H9 (cell line): Measurements from ENCODE around the gene JARID2. TPM values are rescaled to one million over a fixed set of nuclear protein-coding genes. Genes with fewer than 3 reads are reported as not detected.

Experiments
- DNase-seq: peaks from one replicate; pipeline ENCODE4 v3.0.0-alpha.2; 2017
- H2AFZ ChIP-seq: one replicate; pipeline ENCODE4 v1.6.1; 2013; ENCODE audit warnings: mild to moderate bottlenecking, low read length, control low read depth, moderate library complexity
- H2AK5ac ChIP-seq: 2 replicates; pipeline ENCODE4 v1.6.1; 2013; ENCODE audit warnings: low read length, control low read depth, mixed read lengths; ENCODE audit not compliant: insufficient read length
- H2BK120ac ChIP-seq: one replicate; pipeline ENCODE4 v1.6.1; 2013; ENCODE audit warnings: low read depth, mild to moderate bottlenecking, low read length, control low read depth, inconsistent platforms; ENCODE audit not compliant: poor library complexity, severe bottlenecking
- H2BK12ac ChIP-seq: 2 replicates; pipeline ENCODE4 v1.6.1; 2013; ENCODE audit warnings: low read length, control low read depth, mixed read lengths, low read depth; ENCODE audit not compliant: insufficient read length
- H2BK15ac ChIP-seq: 2 replicates; pipeline ENCODE4 v1.6.1; 2013; ENCODE audit warnings: low read depth, low read length, control low read depth
- H2BK20ac ChIP-seq: one replicate; pipeline ENCODE4 v1.6.1; 2013; ENCODE audit warnings: low read depth, mild to moderate bottlenecking, low read length, control low read depth, inconsistent platforms; ENCODE audit not compliant: poor library complexity, severe bottlenecking
- H2BK5ac ChIP-seq: 2 replicates; pipeline ENCODE4 v1.6.1; 2013; ENCODE audit warnings: low read length, control low read depth, mixed read lengths; ENCODE audit not compliant: insufficient read length
- H3K14ac ChIP-seq: 2 replicates; pipeline ENCODE4 v1.6.1; 2013; ENCODE audit warnings: low read length, control low read depth; ENCODE audit not compliant: insufficient read depth
- H3K18ac ChIP-seq: 2 replicates; pipeline ENCODE4 v1.6.1; 2013; ENCODE audit warnings: low read depth, mild to moderate bottlenecking, mixed read lengths, low read length, control low read depth; ENCODE audit not compliant: insufficient read length
- H3K23ac ChIP-seq: 2 replicates; pipeline ENCODE4 v1.6.1; 2013; ENCODE audit warnings: low read length, control low read depth, mixed read lengths, low read depth; ENCODE audit not compliant: insufficient read length
- H3K23me2 ChIP-seq: 2 replicates; pipeline ENCODE4 v1.6.1; 2013; ENCODE audit warnings: low read depth, mild to moderate bottlenecking, mixed read lengths, low read length, control low read depth; ENCODE audit not compliant: insufficient read length, poor library complexity, severe bottlenecking
- H3K27ac ChIP-seq: 2 replicates; pipeline ENCODE4 v1.5.1; 2013; ENCODE audit warnings: low read length, control low read depth, mixed read lengths, low read depth; ENCODE audit not compliant: insufficient read length
- H3K27me3 ChIP-seq: 2 replicates; pipeline ENCODE4 v1.6.1; 2013; ENCODE audit warnings: low read length, control low read depth, inconsistent platforms; ENCODE audit not compliant: insufficient read depth
- H3K4ac ChIP-seq: 2 replicates; pipeline ENCODE4 v1.6.1; 2013; ENCODE audit warnings: low read depth, mild to moderate bottlenecking, control low read depth, inconsistent platforms, low read length, moderate library complexity
- H3K4me1 ChIP-seq: 2 replicates; pipeline ENCODE4 v1.6.1; 2013; ENCODE audit warnings: low read length, control low read depth, inconsistent platforms; ENCODE audit not compliant: insufficient read depth
- H3K4me2 ChIP-seq: 2 replicates; pipeline ENCODE4 v1.6.1; 2013; ENCODE audit warnings: low read length, control low read depth, mixed read lengths; ENCODE audit not compliant: insufficient read length, insufficient read depth
- H3K56ac ChIP-seq: 2 replicates; pipeline ENCODE4 v1.6.1; 2013; ENCODE audit warnings: low read depth, mild to moderate bottlenecking, mixed read lengths, low read length, control low read depth; ENCODE audit not compliant: insufficient read length
- H3K79me1 ChIP-seq: 2 replicates; pipeline ENCODE4 v1.6.1; 2013; ENCODE audit warnings: low read depth, mild to moderate bottlenecking, moderate library complexity, low read length, control low read depth, inconsistent platforms; ENCODE audit not compliant: insufficient read depth, poor library complexity, severe bottlenecking
- H3K79me2 ChIP-seq: 2 replicates; pipeline ENCODE4 v1.6.1; 2013; ENCODE audit warnings: low read length, control low read depth, inconsistent platforms; ENCODE audit not compliant: insufficient read depth
- H3K9ac ChIP-seq: 2 replicates; pipeline ENCODE4 v1.6.1; 2013; ENCODE audit warnings: low read length, control low read depth, mixed read lengths; ENCODE audit not compliant: insufficient read length; ENCODE audit errors: extremely low read depth
- H3K9me3 ChIP-seq: one replicate; pipeline ENCODE4 v1.6.1; 2013; ENCODE audit warnings: low read depth, low read length, inconsistent platforms; ENCODE audit not compliant: control insufficient read depth
- H3T11ph ChIP-seq: one replicate; pipeline ENCODE4 v1.6.1; 2013; ENCODE audit warnings: mild to moderate bottlenecking, low read length, control low read depth, inconsistent platforms
- H4K20me1 ChIP-seq: one replicate; pipeline ENCODE4 v1.6.1; 2013; ENCODE audit not compliant: control insufficient read depth, insufficient read length, insufficient read depth
- H4K5ac ChIP-seq: 2 replicates; pipeline ENCODE4 v1.6.1; 2013; ENCODE audit warnings: low read depth, mild to moderate bottlenecking, mixed read lengths, low read length, control low read depth; ENCODE audit not compliant: insufficient read length
- H4K8ac ChIP-seq: replicated peaks from 2 replicates; pipeline ENCODE4 v1.6.1; 2013; ENCODE audit warnings: low read length, control low read depth, mixed read lengths, low read depth; ENCODE audit not compliant: insufficient read length
- H4K91ac ChIP-seq: 2 replicates; pipeline ENCODE4 v1.6.1; 2013; ENCODE audit warnings: low read depth, mild to moderate bottlenecking, moderate library complexity, mixed read lengths, low read length, control low read depth; ENCODE audit not compliant: insufficient read length
- H3K27ac Mint-ChIP-seq, 3 experiments: 2 replicates in 2 of 3; 3 replicates in 1 of 3; pipeline ENCODE4 v1.8.0; 2020 to 2021; ENCODE audit warnings: mixed read lengths in 3 of 3, mild to moderate bottlenecking in 1 of 3, moderate library complexity in 1 of 3
- H3K27me3 Mint-ChIP-seq: 2 replicates; pipeline ENCODE4 v1.8.0; 2021; ENCODE audit warnings: low read depth, mild to moderate bottlenecking, moderate library complexity, mixed read lengths
- H3K36me3 Mint-ChIP-seq, 3 experiments: 2 replicates in 2 of 3; 3 replicates in 1 of 3; pipeline ENCODE4 v1.8.0; 2020 to 2021; ENCODE audit warnings: low read depth in 3 of 3, mixed read lengths in 3 of 3; ENCODE audit not compliant: insufficient read depth in 1 of 3
- H3K4me1 Mint-ChIP-seq, 2 experiments: 2 replicates each; pipeline ENCODE4 v1.8.0; 2020; ENCODE audit warnings: mixed read lengths in 2 of 2
- H3K4me3 Mint-ChIP-seq, 2 experiments: 2 replicates in 1 of 2; 3 replicates in 1 of 2; pipeline ENCODE4 v1.8.0; 2020 to 2021; ENCODE audit warnings: mild to moderate bottlenecking in 2 of 2, mixed read lengths in 2 of 2, moderate library complexity in 1 of 2
- H3K9me3 Mint-ChIP-seq, 2 experiments: 2 replicates in 1 of 2; 3 replicates in 1 of 2; pipeline ENCODE4 v1.8.0; 2020; ENCODE audit warnings: mild to moderate bottlenecking in 2 of 2, mixed read lengths in 2 of 2, moderate library complexity in 1 of 2
- CTCF ChIP-seq: fragments of 200-600 bp; sonication (generic); conservative IDR thresholded peaks from 3 replicates; pipeline ENCODE4 v1.8.0; 2021; ENCODE audit warnings: antibody characterized with exemption, mild to moderate bottlenecking
- WGBS: extraction: QIAGEN DNeasy Blood & Tissue Kit; methylation state at CpG from one replicate; pipeline ENCODE4 v1.1.7; 2013; ENCODE audit warnings: missing lambda C conversion rate, low lambda C conversion rate, mixed read lengths; ENCODE audit not compliant: insufficient read length; ENCODE audit errors: extremely low coverage; 5-methylcytosine and 5-hydroxymethylcytosine counted together
- total RNA-seq: library from RNA; stranded (reverse); gene quantifications from 2 replicates; pipeline ENCODE4 v1.2.1, GENCODE V29; 2021

The JARID2 gene
- total RNA-seq, 1 experiment from 2014 or later: 174 TPM

- TF ChIP-seq CTCF: no peak
- Histone ChIP-seq H3K14ac (no peak overlapping the region), H3K4ac (no peak overlapping the region), H2AFZ (no peak overlapping the region), H2BK120ac (no peak overlapping the region), H2BK20ac (no peak overlapping the region), H3T11ph (no peak overlapping the region), H3K56ac (no peak overlapping the region), H3K23me2 (no peaks in the 10 kb centered on the region), H3K79me1 (no peaks in the 10 kb centered on the region), H3K27ac (no peak overlapping the region), H4K8ac (no peak overlapping the region), H3K4me1 (peaks cover 7% of the 10 kb centered on the region; the same call in 1 of the 2 replicates), H3K9ac (no peak overlapping the region), H3K79me2 (peaks cover 91% of the 10 kb centered on the region), H2BK15ac (no peak overlapping the region), H4K5ac (no peak overlapping the region), H4K91ac (no peak overlapping the region), H2BK5ac (no peak overlapping the region), H2BK12ac (no peak overlapping the region), H3K27me3 (no peaks in the 10 kb centered on the region), H4K20me1 (peaks cover 2% of the 10 kb centered on the region), H3K18ac (no peak overlapping the region), H2AK5ac (no peak overlapping the region), H3K9me3 (no peaks in the 10 kb centered on the region), H3K4me2 (no peak overlapping the region), H3K23ac (no peak overlapping the region)
- no peaks in the 10 kb centered on the region for H3K27me3 Mint-ChIP-seq
- H3K9me3 Mint-ChIP-seq: no peaks in the 10 kb centered on the region
- H3K4me3 Mint-ChIP-seq: no peak overlapping the region
- no peak overlapping the region; a peak in 1 of 7 replicates for H3K27ac Mint-ChIP-seq
- peaks cover 12 to 19% (median 14%) of the 10 kb centered on the region in 3 experiments for H3K36me3 Mint-ChIP-seq
- no CpG with 5 or more reads among the region's 2 CpGs for WGBS
- DNase-seq: no peak
- peaks cover 60 to 64% of the 10 kb centered on the region in 2 experiments for H3K4me1 Mint-ChIP-seq
These were observed 47.8 kb downstream of the JARID2 start for GRCh38 chr6:15293674-15294073.
